GM23338 (cell line): ENCODE data around the gene SLC23A1. TPM values are rescaled to one million over a fixed set of nuclear protein-coding genes. Genes with fewer than 3 reads are reported as not detected.
A peak's percentile ranks its signal among the peaks of the same experiment; 100 is the strongest.

Experiments used
- ATAC-seq: fragments of 200-7000 bp; cut with Tn5 transposase; 3 replicates; pipeline ENCODE4 v1.9.1; 2020
- DNase-seq: peaks from one replicate; pipeline ENCODE4 v3.0.0-alpha.2; 2015; ENCODE audit warnings: low spot score
- H2AFZ ChIP-seq: fragments of 200-600 bp; sonication (generic); 2 replicates; pipeline ENCODE4 v1.8.0; 2016; ENCODE audit warnings: antibody characterized with exemption, mild to moderate bottlenecking, moderate library complexity
- H3F3A ChIP-seq: fragments of 200-600 bp; sonication (generic); replicated peaks from 2 replicates; pipeline ENCODE4 v1.8.0; 2017; ENCODE audit warnings: antibody characterized with exemption, mixed run types, low read depth
- H3K27ac ChIP-seq: fragments of 200-600 bp; sonication (generic); 2 replicates; pipeline ENCODE4 v1.6.1; 2016; ENCODE audit warnings: low read depth
- H3K27me3 ChIP-seq: fragments of 200-600 bp; sonication (generic); 2 replicates; pipeline ENCODE4 v1.8.0; 2016; ENCODE audit warnings: mild to moderate bottlenecking, mixed run types, moderate library complexity; ENCODE audit not compliant: insufficient read depth
- H3K36me3 ChIP-seq: fragments of 200-600 bp; sonication (generic); 2 replicates; pipeline ENCODE4 v1.8.0; 2016; ENCODE audit warnings: mild to moderate bottlenecking; ENCODE audit not compliant: insufficient read depth
- H3K4me1 ChIP-seq: fragments of 200-600 bp; sonication (generic); 2 replicates; pipeline ENCODE4 v1.8.0; 2016; ENCODE audit warnings: mild to moderate bottlenecking, moderate library complexity; ENCODE audit not compliant: insufficient read depth
- H3K4me2 ChIP-seq: fragments of 200-600 bp; sonication (generic); 2 replicates; pipeline ENCODE4 v1.7.1; 2017; ENCODE audit warnings: mixed run types
- H3K4me3 ChIP-seq: fragments of 200-600 bp; sonication (generic); 2 replicates; pipeline ENCODE4 v1.6.1; 2016; ENCODE audit warnings: mixed run types
- H3K79me2 ChIP-seq: fragments of 200-600 bp; sonication (generic); replicated peaks from 2 replicates; pipeline ENCODE4 v1.8.0; 2017; ENCODE audit warnings: mild to moderate bottlenecking; ENCODE audit not compliant: insufficient read depth
- H3K9me2 ChIP-seq: fragments of 200-600 bp; sonication (generic); 2 replicates; pipeline ENCODE4 v1.8.0; 2017; ENCODE audit not compliant: insufficient read depth
- H4K20me1 ChIP-seq: fragments of 200-600 bp; sonication (generic); replicated peaks from 2 replicates; pipeline ENCODE4 v1.8.0; 2017; ENCODE audit warnings: mild to moderate bottlenecking; ENCODE audit not compliant: insufficient read depth
- H3K27ac Mint-ChIP-seq: 2 replicates; pipeline ENCODE4 v1.8.0; 2020; ENCODE audit warnings: inconsistent platforms, mild to moderate bottlenecking, moderate library complexity, mixed read lengths
- H3K27me3 Mint-ChIP-seq: 3 replicates; pipeline ENCODE4 v1.8.0; 2022; ENCODE audit warnings: low read depth, mild to moderate bottlenecking, moderate library complexity, mixed read lengths, inconsistent platforms; ENCODE audit not compliant: insufficient read depth, poor library complexity
- H3K36me3 Mint-ChIP-seq: 3 replicates; pipeline ENCODE4 v1.8.0; 2021; ENCODE audit warnings: low read depth, mild to moderate bottlenecking, inconsistent platforms, moderate library complexity, mixed read lengths
- H3K4me1 Mint-ChIP-seq: 3 replicates; pipeline ENCODE4 v1.8.0; 2020; ENCODE audit warnings: mild to moderate bottlenecking, inconsistent platforms, mixed read lengths
- H3K4me3 Mint-ChIP-seq: 3 replicates; pipeline ENCODE4 v1.8.0; 2021; ENCODE audit warnings: moderate library complexity, mild to moderate bottlenecking, inconsistent platforms, mixed read lengths
- H3K9me3 Mint-ChIP-seq: 3 replicates; pipeline ENCODE4 v1.8.0; 2020; ENCODE audit warnings: moderate library complexity, mild to moderate bottlenecking, inconsistent platforms, mixed read lengths
- CREB1 ChIP-seq: fragments of 250-450 bp; sonication (Bioruptor Pico); IDR thresholded peaks from 2 replicates; pipeline ENCODE4 v1.5.0; 2020; ENCODE audit warnings: low read depth, mild to moderate bottlenecking, moderate library complexity
- EZH2 ChIP-seq: fragments of 200-600 bp; sonication (generic); IDR thresholded peaks from one replicate; pipeline ENCODE4 v1.8.0; 2017; ENCODE audit warnings: antibody characterized with exemption, mild to moderate bottlenecking, low read depth; ENCODE audit not compliant: unreplicated experiment
- EZH2phosphoT487 ChIP-seq: fragments of 200-600 bp; sonication (generic); IDR thresholded peaks from one replicate; pipeline ENCODE4 v1.8.1; 2018; ENCODE audit warnings: antibody characterized with exemption; ENCODE audit not compliant: unreplicated experiment
- JUNB ChIP-seq: IDR thresholded peaks from one replicate; pipeline ENCODE4 v1.6.1; 2016; ENCODE audit warnings: antibody characterized with exemption; ENCODE audit not compliant: unreplicated experiment
- NANOG ChIP-seq: IDR thresholded peaks from 2 replicates; pipeline ENCODE4 v1.6.1; 2016; ENCODE audit warnings: antibody characterized with exemption, borderline replicate concordance
- POLR2AphosphoS5 ChIP-seq: IDR thresholded peaks from 2 replicates; pipeline ENCODE4 v1.6.1; 2016; ENCODE audit warnings: antibody characterized with exemption, low read depth
- STAT1 ChIP-seq: IDR thresholded peaks from one replicate; pipeline ENCODE4 v1.6.1; 2016; ENCODE audit warnings: antibody characterized with exemption; ENCODE audit not compliant: unreplicated experiment
- ZNF114 ChIP-seq: fragments of 250-450 bp; sonication (Bioruptor Pico); IDR thresholded peaks from 2 replicates; pipeline ENCODE4 v1.5.0; 2020; ENCODE audit warnings: mild to moderate bottlenecking, moderate library complexity
- ZNF331 ChIP-seq: fragments of 250-450 bp; sonication (Bioruptor Pico); IDR thresholded peaks from 2 replicates; pipeline ENCODE4 v1.5.0; 2020; ENCODE audit warnings: low read depth, mild to moderate bottlenecking, moderate library complexity
- polyA plus RNA-seq: library from polyadenylated mRNA; unstranded; fragments of >200 nt; fragmentation: Nextera tagmentation; extraction: Ambion mirVana; gene quantifications from 2 replicates; pipeline ENCODE4 v1.2.1, GENCODE V29; 2016
- total RNA-seq: library from RNA; depleted of rRNA; stranded (reverse); fragments of >200 nt; shearing (Covaris generic); gene quantifications from 2 replicates; pipeline ENCODE4 v1.2.3, GENCODE V29; 2014
- TF ChIP-seq, protein P1 (sequence below), 2 experiments: fragments of 200-600 bp in 1 of 2; sonication (generic) in 1 of 2; conservative IDR thresholded peaks; 2 replicates each; pipeline versions ENCODE4 v1.5.1 to v1.6.1; 2016 to 2017; ENCODE audit warnings: antibody characterized with exemption in 2 of 2, low read depth in 2 of 2, mild to moderate bottlenecking in 2 of 2, moderate library complexity in 1 of 2
- TF ChIP-seq, protein P2 (sequence below): IDR thresholded peaks from 2 replicates; pipeline ENCODE4 v1.6.1; 2016; ENCODE audit warnings: antibody characterized with exemption
- TF ChIP-seq, protein P3 (sequence below): fragments of 250-450 bp; sonication (Bioruptor Pico); IDR thresholded peaks from 2 replicates; pipeline ENCODE4 v1.5.0; 2020; ENCODE audit warnings: mild to moderate bottlenecking, moderate library complexity

SLC23A1 gene
- total and polyA plus RNA-seq, 2 experiments from 2014 or later: 0.29 TPM; not detected in 1

DNA sequence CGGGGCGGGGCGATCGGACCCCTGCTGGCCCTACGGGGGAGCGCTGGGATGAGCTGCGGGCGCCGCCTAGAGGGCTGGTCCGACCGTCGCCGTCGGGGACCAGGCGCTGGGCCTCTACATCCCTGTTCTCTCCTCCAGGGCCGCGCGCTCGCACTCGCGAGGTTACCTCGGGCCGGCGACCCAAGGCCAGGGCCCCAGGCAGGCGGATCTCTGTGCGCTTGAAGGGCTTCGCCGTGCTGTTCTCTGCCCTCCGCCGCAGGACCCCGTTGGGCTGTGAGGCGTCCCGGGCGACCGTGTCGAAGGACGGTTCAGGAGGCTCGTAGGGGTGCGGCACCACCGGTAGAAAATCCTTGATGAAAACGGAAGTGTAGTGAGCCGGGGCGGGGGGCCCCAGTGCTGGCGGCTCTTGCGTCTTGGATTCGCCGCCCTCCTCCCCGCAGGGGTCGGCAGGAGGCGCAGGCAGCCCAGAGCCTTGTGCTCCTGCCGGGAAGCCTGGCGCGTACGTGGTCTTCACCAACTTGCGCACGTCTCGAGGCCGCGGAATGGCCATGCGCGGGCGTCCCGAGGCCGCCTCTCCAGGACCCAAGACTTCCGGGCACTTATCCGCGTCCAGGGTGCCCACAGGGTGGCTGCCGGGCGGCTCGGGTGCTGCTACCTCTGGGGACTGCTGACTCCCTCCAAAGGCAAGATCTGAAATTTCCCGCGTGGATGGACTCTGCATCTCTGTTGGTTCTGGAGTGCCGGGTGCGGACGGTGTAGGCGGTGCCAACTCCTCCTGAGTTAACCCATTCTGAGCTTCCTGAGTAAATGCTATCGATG is 9.8 kb upstream of the SLC23A1 start:
- no peak overlapping the region for H3K27ac ChIP-seq
- Mint-ChIP-seq H3K36me3 (peaks cover 2% of the 10 kb centered on the region; the same call in 2 of the 3 replicates), H3K9me3 (no peaks in the 10 kb centered on the region), H3K27me3 (peaks cover 56% of the 10 kb centered on the region), H3K27ac (no peak overlapping the region), H3K4me3 (peak overlapping the region; percentile 86), H3K4me1 (peaks cover 39% of the 10 kb centered on the region)
- ATAC-seq (peak; percentile 65), DNase-seq (peak; percentile 94)
- peak overlapping the region; percentile 98 for H2AFZ ChIP-seq
- peak overlapping the region; percentile 81 for H3K4me3 ChIP-seq
- peak overlapping the region; percentile 96 for H3K4me2 ChIP-seq
- peaks cover 44% of the 10 kb centered on the region for H3K27me3 ChIP-seq
- no peaks in the 10 kb centered on the region for H3K9me2 ChIP-seq
- H4K20me1 ChIP-seq: no peaks in the 10 kb centered on the region
- H3K4me1 ChIP-seq: peaks cover 16% of the 10 kb centered on the region
- H3K36me3 ChIP-seq: no peaks in the 10 kb centered on the region
- no peaks in the 10 kb centered on the region for H3K79me2 ChIP-seq
- H3F3A ChIP-seq: peaks cover 25% of the 10 kb centered on the region
- peak; percentile 41 for TF ChIP-seq CREB1
- peak; percentile 47 for TF ChIP-seq POLR2AphosphoS5
- TF ChIP-seq, protein P1, sequence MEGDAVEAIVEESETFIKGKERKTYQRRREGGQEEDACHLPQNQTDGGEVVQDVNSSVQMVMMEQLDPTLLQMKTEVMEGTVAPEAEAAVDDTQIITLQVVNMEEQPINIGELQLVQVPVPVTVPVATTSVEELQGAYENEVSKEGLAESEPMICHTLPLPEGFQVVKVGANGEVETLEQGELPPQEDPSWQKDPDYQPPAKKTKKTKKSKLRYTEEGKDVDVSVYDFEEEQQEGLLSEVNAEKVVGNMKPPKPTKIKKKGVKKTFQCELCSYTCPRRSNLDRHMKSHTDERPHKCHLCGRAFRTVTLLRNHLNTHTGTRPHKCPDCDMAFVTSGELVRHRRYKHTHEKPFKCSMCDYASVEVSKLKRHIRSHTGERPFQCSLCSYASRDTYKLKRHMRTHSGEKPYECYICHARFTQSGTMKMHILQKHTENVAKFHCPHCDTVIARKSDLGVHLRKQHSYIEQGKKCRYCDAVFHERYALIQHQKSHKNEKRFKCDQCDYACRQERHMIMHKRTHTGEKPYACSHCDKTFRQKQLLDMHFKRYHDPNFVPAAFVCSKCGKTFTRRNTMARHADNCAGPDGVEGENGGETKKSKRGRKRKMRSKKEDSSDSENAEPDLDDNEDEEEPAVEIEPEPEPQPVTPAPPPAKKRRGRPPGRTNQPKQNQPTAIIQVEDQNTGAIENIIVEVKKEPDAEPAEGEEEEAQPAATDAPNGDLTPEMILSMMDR (conservative IDR thresholded peaks at IDR 0.05; ENCODE audit: low read depth in 2 of 2): peak; percentile 51 to 89
- peak; percentile 37 for TF ChIP-seq EZH2
- no peak for TF ChIP-seq STAT1

DNA sequence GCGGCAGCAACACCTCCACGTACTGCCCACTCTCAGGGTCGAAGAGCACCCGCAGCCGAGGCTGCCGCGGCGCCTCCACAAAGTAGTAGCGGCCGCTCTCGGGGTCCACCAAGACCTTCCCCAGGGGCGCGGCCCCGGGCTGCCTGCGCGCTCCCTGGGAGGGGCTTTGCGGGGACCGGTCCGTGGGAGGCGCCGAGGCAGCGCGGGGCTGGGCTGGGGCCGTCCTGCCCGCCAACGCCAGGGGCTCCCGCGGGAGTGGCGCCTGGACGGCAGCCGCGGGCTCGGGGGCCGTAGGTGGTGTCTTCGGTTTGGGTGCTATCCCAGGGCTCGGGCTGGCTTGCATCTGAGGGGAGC is 9.2 kb upstream of the SLC23A1 start:
- Histone ChIP-seq H3K79me2 (no peaks in the 10 kb centered on the region), H3K36me3 (no peaks in the 10 kb centered on the region), H3F3A (peaks cover 25% of the 10 kb centered on the region), H3K27ac (no peak overlapping the region), H3K4me1 (peaks cover 16% of the 10 kb centered on the region), H3K4me2 (peak overlapping the region; percentile 96), H4K20me1 (no peaks in the 10 kb centered on the region), H2AFZ (peak overlapping the region; percentile 98), H3K4me3 (peak overlapping the region; percentile 81), H3K9me2 (no peaks in the 10 kb centered on the region), H3K27me3 (peaks cover 44% of the 10 kb centered on the region)
- Mint-ChIP-seq H3K9me3 (no peaks in the 10 kb centered on the region), H3K4me3 (peak overlapping the region; percentile 86; the same call in 2 of the 3 replicates), H3K27ac (no peak overlapping the region), H3K36me3 (no peaks in the 10 kb centered on the region; the same call in 2 of the 3 replicates), H3K4me1 (peaks cover 43% of the 10 kb centered on the region), H3K27me3 (peaks cover 56% of the 10 kb centered on the region)
- ATAC-seq (peak; percentile 26), DNase-seq (no peak)
- TF ChIP-seq, protein P2, sequence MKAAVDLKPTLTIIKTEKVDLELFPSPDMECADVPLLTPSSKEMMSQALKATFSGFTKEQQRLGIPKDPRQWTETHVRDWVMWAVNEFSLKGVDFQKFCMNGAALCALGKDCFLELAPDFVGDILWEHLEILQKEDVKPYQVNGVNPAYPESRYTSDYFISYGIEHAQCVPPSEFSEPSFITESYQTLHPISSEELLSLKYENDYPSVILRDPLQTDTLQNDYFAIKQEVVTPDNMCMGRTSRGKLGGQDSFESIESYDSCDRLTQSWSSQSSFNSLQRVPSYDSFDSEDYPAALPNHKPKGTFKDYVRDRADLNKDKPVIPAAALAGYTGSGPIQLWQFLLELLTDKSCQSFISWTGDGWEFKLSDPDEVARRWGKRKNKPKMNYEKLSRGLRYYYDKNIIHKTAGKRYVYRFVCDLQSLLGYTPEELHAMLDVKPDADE: no peak
- TF ChIP-seq POLR2AphosphoS5: no peak
- no peak for TF ChIP-seq EZH2phosphoT487
- TF ChIP-seq STAT1: no peak
- no peak for TF ChIP-seq ZNF331 (CRISPR knock-in tag)
- no peak for TF ChIP-seq ZNF114
- TF ChIP-seq EZH2: no peak
- TF ChIP-seq JUNB: no peak
- no peak for TF ChIP-seq NANOG
- TF ChIP-seq CREB1: no peak
- TF ChIP-seq, protein P3, sequence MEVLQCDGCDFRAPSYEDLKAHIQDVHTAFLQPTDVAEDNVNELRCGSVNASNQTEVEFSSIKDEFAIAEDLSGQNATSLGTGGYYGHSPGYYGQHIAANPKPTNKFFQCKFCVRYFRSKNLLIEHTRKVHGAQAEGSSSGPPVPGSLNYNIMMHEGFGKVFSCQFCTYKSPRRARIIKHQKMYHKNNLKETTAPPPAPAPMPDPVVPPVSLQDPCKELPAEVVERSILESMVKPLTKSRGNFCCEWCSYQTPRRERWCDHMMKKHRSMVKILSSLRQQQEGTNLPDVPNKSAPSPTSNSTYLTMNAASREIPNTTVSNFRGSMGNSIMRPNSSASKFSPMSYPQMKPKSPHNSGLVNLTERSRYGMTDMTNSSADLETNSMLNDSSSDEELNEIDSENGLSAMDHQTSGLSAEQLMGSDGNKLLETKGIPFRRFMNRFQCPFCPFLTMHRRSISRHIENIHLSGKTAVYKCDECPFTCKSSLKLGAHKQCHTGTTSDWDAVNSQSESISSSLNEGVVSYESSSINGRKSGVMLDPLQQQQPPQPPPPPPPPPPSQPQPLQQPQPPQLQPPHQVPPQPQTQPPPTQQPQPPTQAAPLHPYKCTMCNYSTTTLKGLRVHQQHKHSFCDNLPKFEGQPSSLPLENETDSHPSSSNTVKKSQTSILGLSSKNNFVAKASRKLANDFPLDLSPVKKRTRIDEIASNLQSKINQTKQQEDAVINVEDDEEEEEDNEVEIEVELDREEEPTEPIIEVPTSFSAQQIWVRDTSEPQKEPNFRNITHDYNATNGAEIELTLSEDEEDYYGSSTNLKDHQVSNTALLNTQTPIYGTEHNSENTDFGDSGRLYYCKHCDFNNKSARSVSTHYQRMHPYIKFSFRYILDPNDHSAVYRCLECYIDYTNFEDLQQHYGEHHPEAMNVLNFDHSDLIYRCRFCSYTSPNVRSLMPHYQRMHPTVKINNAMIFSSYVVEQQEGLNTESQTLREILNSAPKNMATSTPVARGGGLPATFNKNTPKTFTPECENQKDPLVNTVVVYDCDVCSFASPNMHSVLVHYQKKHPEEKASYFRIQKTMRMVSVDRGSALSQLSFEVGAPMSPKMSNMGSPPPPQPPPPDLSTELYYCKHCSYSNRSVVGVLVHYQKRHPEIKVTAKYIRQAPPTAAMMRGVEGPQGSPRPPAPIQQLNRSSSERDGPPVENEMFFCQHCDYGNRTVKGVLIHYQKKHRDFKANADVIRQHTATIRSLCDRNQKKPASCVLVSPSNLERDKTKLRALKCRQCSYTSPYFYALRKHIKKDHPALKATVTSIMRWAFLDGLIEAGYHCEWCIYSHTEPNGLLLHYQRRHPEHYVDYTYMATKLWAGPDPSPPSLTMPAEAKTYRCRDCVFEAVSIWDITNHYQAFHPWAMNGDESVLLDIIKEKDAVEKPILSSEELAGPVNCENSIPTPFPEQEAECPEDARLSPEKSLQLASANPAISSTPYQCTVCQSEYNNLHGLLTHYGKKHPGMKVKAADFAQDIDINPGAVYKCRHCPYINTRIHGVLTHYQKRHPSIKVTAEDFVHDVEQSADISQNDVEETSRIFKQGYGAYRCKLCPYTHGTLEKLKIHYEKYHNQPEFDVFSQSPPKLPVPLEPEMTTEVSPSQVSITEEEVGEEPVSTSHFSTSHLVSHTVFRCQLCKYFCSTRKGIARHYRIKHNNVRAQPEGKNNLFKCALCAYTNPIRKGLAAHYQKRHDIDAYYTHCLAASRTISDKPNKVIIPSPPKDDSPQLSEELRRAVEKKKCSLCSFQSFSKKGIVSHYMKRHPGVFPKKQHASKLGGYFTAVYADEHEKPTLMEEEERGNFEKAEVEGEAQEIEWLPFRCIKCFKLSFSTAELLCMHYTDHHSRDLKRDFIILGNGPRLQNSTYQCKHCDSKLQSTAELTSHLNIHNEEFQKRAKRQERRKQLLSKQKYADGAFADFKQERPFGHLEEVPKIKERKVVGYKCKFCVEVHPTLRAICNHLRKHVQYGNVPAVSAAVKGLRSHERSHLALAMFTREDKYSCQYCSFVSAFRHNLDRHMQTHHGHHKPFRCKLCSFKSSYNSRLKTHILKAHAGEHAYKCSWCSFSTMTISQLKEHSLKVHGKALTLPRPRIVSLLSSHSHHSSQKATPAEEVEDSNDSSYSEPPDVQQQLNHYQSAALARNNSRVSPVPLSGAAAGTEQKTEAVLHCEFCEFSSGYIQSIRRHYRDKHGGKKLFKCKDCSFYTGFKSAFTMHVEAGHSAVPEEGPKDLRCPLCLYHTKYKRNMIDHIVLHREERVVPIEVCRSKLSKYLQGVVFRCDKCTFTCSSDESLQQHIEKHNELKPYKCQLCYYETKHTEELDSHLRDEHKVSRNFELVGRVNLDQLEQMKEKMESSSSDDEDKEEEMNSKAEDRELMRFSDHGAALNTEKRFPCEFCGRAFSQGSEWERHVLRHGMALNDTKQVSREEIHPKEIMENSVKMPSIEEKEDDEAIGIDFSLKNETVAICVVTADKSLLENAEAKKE (CRISPR knock-in tag): no peak
